PC-3 (cell line): ENCODE results near the gene RTBDN. TPM values are rescaled to one million over a fixed set of nuclear protein-coding genes. Genes with fewer than 3 reads are reported as not detected.

Source experiments
- ATAC-seq: fragments of 200-7000 bp; cut with Tn5 transposase; 2 replicates; pipeline ENCODE4 v1.9.1; 2020; ENCODE audit warnings: mild to moderate bottlenecking, moderate library complexity
- BruUV-seq: library from RNA; stranded (reverse); fragments of 400-500 nt; replicated peaks from 2 replicates; lab custom pipeline; 2021; lab: Mats Ljungman, UMichigan
- CTCF ChIA-PET: fragments of 300-600 bp; sonication (Branson Sonifier 250); formaldehyde crosslinking; loops from one replicate; lab custom pipeline; 2022; ENCODE audit warnings: antibody characterized with exemption; lab: Charles Lee
- POLR2A ChIA-PET: fragments of 300-600 bp; sonication (Branson Sonifier 250); formaldehyde crosslinking; loops from one replicate; lab custom pipeline; 2022; ENCODE audit warnings: antibody characterized with exemption; ENCODE audit not compliant: unreplicated experiment; lab: Charles Lee
- DNase-seq: peaks from one replicate; pipeline ENCODE4 v3.0.0-alpha.2; 2015
- H2AFZ ChIP-seq: fragments of 300-600 bp; sonication (generic); 2 replicates; pipeline ENCODE4 v1.6.0; 2016; ENCODE audit warnings: antibody characterized with exemption, low read length
- H3F3A ChIP-seq: fragments of 300-600 bp; sonication (generic); one replicate; pipeline ENCODE4 v1.6.0; 2017; ENCODE audit warnings: antibody characterized with exemption, low read length, control low read depth, mild to moderate bottlenecking; ENCODE audit not compliant: unreplicated experiment
- H3K27ac ChIP-seq: fragments of 300-600 bp; sonication (generic); 2 replicates; pipeline ENCODE4 v1.5.1; 2016; ENCODE audit warnings: mild to moderate bottlenecking, low read length
- H3K27me3 ChIP-seq: fragments of 300-600 bp; sonication (generic); 2 replicates; pipeline ENCODE4 v1.6.1; 2016; ENCODE audit warnings: low read length, mixed read lengths
- H3K36me3 ChIP-seq: fragments of 300-600 bp; sonication (generic); 2 replicates; pipeline ENCODE4 v1.6.1; 2016; ENCODE audit warnings: low read depth, mixed run types, low read length, mixed read lengths
- H3K4me1 ChIP-seq: fragments of 300-600 bp; sonication (generic); 2 replicates; pipeline ENCODE4 v1.5.1; 2016; ENCODE audit warnings: low read length; ENCODE audit not compliant: insufficient read depth
- H3K4me2 ChIP-seq: fragments of 300-600 bp; sonication (generic); 2 replicates; pipeline ENCODE4 v1.6.0; 2016; ENCODE audit warnings: low read length
- H3K4me3 ChIP-seq: fragments of 300-600 bp; sonication (generic); 2 replicates; pipeline ENCODE4 v1.5.1; 2016; ENCODE audit warnings: mild to moderate bottlenecking, low read length, mixed read lengths
- H3K79me2 ChIP-seq: fragments of 300-600 bp; sonication (generic); 2 replicates; pipeline ENCODE4 v1.6.1; 2017; ENCODE audit warnings: low read length, mixed read lengths
- H3K9ac ChIP-seq: fragments of 300-600 bp; sonication (generic); 2 replicates; pipeline ENCODE4 v1.6.0; 2016; ENCODE audit warnings: mild to moderate bottlenecking, low read length
- H3K9me2 ChIP-seq: fragments of 300-600 bp; sonication (generic); replicated peaks from 2 replicates; pipeline ENCODE4 v1.6.1; 2016; ENCODE audit warnings: mixed run types, low read length, mixed read lengths
- H3K9me3 ChIP-seq: fragments of 300-600 bp; sonication (generic); 2 replicates; pipeline ENCODE4 v1.6.1; 2016; ENCODE audit warnings: low read length, mixed read lengths
- H4K20me1 ChIP-seq: fragments of 300-600 bp; sonication (generic); 2 replicates; pipeline ENCODE4 v1.6.1; 2016; ENCODE audit warnings: low read length, mixed read lengths
- CTCF ChIP-seq: fragments of 300-600 bp; sonication (generic); conservative IDR thresholded peaks from 2 replicates; pipeline ENCODE4 v1.5.1; 2017; ENCODE audit warnings: antibody characterized with exemption, low read depth, mild to moderate bottlenecking, low read length
- EZH2 ChIP-seq: fragments of 300-600 bp; sonication (generic); IDR thresholded peaks from one replicate; pipeline ENCODE4 v1.6.1; 2017; ENCODE audit warnings: antibody characterized with exemption, mild to moderate bottlenecking, low read length; ENCODE audit not compliant: unreplicated experiment
- EZH2phosphoT487 ChIP-seq: fragments of 300-600 bp; sonication (generic); IDR thresholded peaks from 2 replicates; pipeline ENCODE4 v1.6.1; 2018; ENCODE audit warnings: mild to moderate bottlenecking, antibody characterized with exemption, low read length, borderline replicate concordance
- intact Hi-C: fragments of 100-400 bp; cut with micrococcal nuclease; formaldehyde crosslinking; loops from 2 replicates; pipeline ENCODE4 v1.9.0; 2023
- microRNA-seq: library from miRNA; unstranded; fragments of <30 nt; microRNA quantifications from one replicate; pipeline ENCODE4 v1.1.0, GENCODE V29; 2020; ENCODE audit not compliant: unreplicated experiment
- total RNA-seq: library from RNA; depleted of rRNA; stranded (reverse); fragments of >200 nt; gene quantifications from 2 replicates; pipeline ENCODE4 v1.2.3, GENCODE V29; 2014; rRNA removed

RTBDN gene
- total RNA-seq, 1 experiment from 2014 or later: 3.7 TPM

GRCh38 chr19:12778017-12778904 lies 56.1 kb downstream of the RTBDN start:
- H3K9ac ChIP-seq: peak overlapping the region; percentile 59
- H3K27me3 ChIP-seq: no peaks in the 10 kb centered on the region
- H3K36me3 ChIP-seq: no peaks in the 10 kb centered on the region
- no peaks in the 10 kb centered on the region for H3K79me2 ChIP-seq
- ATAC-seq (peak; percentile 23), DNase-seq (peak; percentile 58)
- peak overlapping the region; percentile 68 for H3K4me3 ChIP-seq
- H3K9me3 ChIP-seq: no peaks in the 10 kb centered on the region
- TSS peak; percentile 44 for BruUV-seq
- ChIA-PET POLR2A (interaction anchor here (0.6 to 1.4 kb wide), 3 partner anchors 13 to 95 kb away, joined by 8 to 17 read pairs (median 11); partner anchors contain the start of gene JUNB), CTCF (interaction anchor here (0.6 to 1.3 kb wide), 6 partner anchors 11 to 1403 kb away, joined by 3 to 6 read pairs (median 4); no protein-coding TSS in a partner anchor)
- peak overlapping the region; percentile 33; the same call in 1 of the 2 replicates for H3K27ac ChIP-seq
- TF ChIP-seq EZH2 (no peak), EZH2phosphoT487 (no peak), CTCF (no peak)
- peak overlapping the region; percentile 89 for H3K4me2 ChIP-seq
- H3K9me2 ChIP-seq: no peaks in the 10 kb centered on the region
- intact Hi-C loops: loop anchor here (5.0 kb wide), 1 partner anchor 69 kb away; no protein-coding TSS in a partner anchor
- peaks cover 5% of the 10 kb centered on the region for H3F3A ChIP-seq
- peak overlapping the region; percentile 86 for H2AFZ ChIP-seq
- no peaks in the 10 kb centered on the region for H4K20me1 ChIP-seq
- peaks cover 44% of the 10 kb centered on the region for H3K4me1 ChIP-seq

- intact Hi-C loops: loop anchor here (1.0 to 5.0 kb wide), 2 partner anchors 19 to 70 kb away; no protein-coding TSS in a partner anchor
- no peaks in the 10 kb centered on the region for H3K27me3 ChIP-seq
- no peaks in the 10 kb centered on the region for H3K9me3 ChIP-seq
- H3K4me2 ChIP-seq: peak overlapping the region; percentile 89
- H3K36me3 ChIP-seq: no peaks in the 10 kb centered on the region
- peaks cover 36% of the 10 kb centered on the region for H3K4me1 ChIP-seq
- no peaks in the 10 kb centered on the region for H3K9me2 ChIP-seq
- peak overlapping the region; percentile 86 for H2AFZ ChIP-seq
- TF ChIP-seq EZH2phosphoT487 (no peak), CTCF (peak; percentile 99)
- no peaks in the 10 kb centered on the region for H4K20me1 ChIP-seq
- peak overlapping the region; percentile 68 for H3K4me3 ChIP-seq
- H3K9ac ChIP-seq: peak overlapping the region; percentile 59
- peak overlapping the region; percentile 33; the same call in 1 of the 2 replicates for H3K27ac ChIP-seq
- peak; percentile 89 for DNase-seq
- H3K79me2 ChIP-seq: no peaks in the 10 kb centered on the region
- BruUV-seq: no TSS peak
- peaks cover 4% of the 10 kb centered on the region for H3F3A ChIP-seq
- ChIA-PET CTCF (interaction anchor here (0.6 to 1.3 kb wide), 10 partner anchors 11 to 334 kb away, joined by 3 to 6 read pairs (median 4); no protein-coding TSS in a partner anchor), POLR2A (interaction anchor here (0.6 to 1.4 kb wide), 2 partner anchors 14 to 96 kb away, joined by 11 to 17 read pairs; partner anchors contain the start of gene JUNB)
- ATAC-seq: peak; percentile 55
Observed at GRCh38 chr19:12777217-12778016, 57.0 kb downstream of the RTBDN start.

Small RNA genes within 50 kb of the gene (microRNA-seq; reads per million reads assigned to microRNA genes)
- gene MIR5684 (not detected), gene MIR6794 (1.3 reads per million)

Other genes starting within 250 kb of the RTBDN start
- gene ZNF490, start 223.8 kb downstream of the RTBDN start, total RNA-seq: 6.9 and 10.7 TPM in 2 replicates
- 15.8 and 26.3 TPM in 2 replicates for gene ZNF791, start 223.7 kb downstream of the RTBDN start, total RNA-seq
- 62.9 and 67.5 TPM in 2 replicates for gene MAN2B1, start 167.8 kb downstream of the RTBDN start, total RNA-seq
- gene WDR83, start 167.8 kb downstream of the RTBDN start, total RNA-seq: 39.5 and 53.5 TPM in 2 replicates
- 140 and 150 TPM in 2 replicates for gene DHPS, start 152.7 kb downstream of the RTBDN start, total RNA-seq
- gene GNG14, start 146.6 kb downstream of the RTBDN start, total RNA-seq: not detected in 2 replicates
- 27.5 and 34.6 TPM in 2 replicates for gene FBXW9, start 137.9 kb downstream of the RTBDN start, total RNA-seq
- gene TNPO2, start 110.6 kb downstream of the RTBDN start, total RNA-seq: 50.6 and 73.3 TPM in 2 replicates
- 497 and 841 TPM in 2 replicates for gene TRIR, start 99.9 kb downstream of the RTBDN start, total RNA-seq
- 251 and 264 TPM in 2 replicates for gene GET3, start 97.1 kb downstream of the RTBDN start, total RNA-seq
- 0.07 TPM in 1 of 2 replicates, not detected in the other for gene BEST2, start 82.8 kb downstream of the RTBDN start, total RNA-seq
- 95.2 and 95.7 TPM in 2 replicates for gene HOOK2, start 59.0 kb downstream of the RTBDN start, total RNA-seq
- 343 and 391 TPM in 2 replicates for gene JUNB, start 43.1 kb downstream of the RTBDN start, total RNA-seq
- 729 and 746 TPM in 2 replicates for gene PRDX2, start 32.8 kb downstream of the RTBDN start, total RNA-seq
- not detected in 2 replicates for gene THSD8, start 32.5 kb downstream of the RTBDN start, total RNA-seq
- 118 and 120 TPM in 2 replicates for gene RNASEH2A, start 28.0 kb downstream of the RTBDN start, total RNA-seq
- gene MAST1, start 3.9 kb upstream of the RTBDN start, total RNA-seq: 7.7 and 11.2 TPM in 2 replicates
- 47.1 and 48.0 TPM in 2 replicates for gene DNASE2, start 46.9 kb upstream of the RTBDN start, total RNA-seq
- gene KLF1, start 52.6 kb upstream of the RTBDN start, total RNA-seq: not detected in 2 replicates
- 37.4 and 38.6 TPM in 2 replicates for gene GCDH, start 56.6 kb upstream of the RTBDN start, total RNA-seq
- gene SYCE2, start 84.7 kb upstream of the RTBDN start, total RNA-seq: 0.40 and 0.95 TPM in 2 replicates
- gene FARSA, start 99.1 kb upstream of the RTBDN start, total RNA-seq: 194 and 339 TPM in 2 replicates
- gene CALR, start 104.0 kb upstream of the RTBDN start, total RNA-seq: 2,022 and 2,043 TPM in 2 replicates
- gene RAD23A, start 111.3 kb upstream of the RTBDN start, total RNA-seq: 389 and 418 TPM in 2 replicates
- 219 and 352 TPM in 2 replicates for gene GADD45GIP1, start 122.6 kb upstream of the RTBDN start, total RNA-seq
- gene DAND5, start 135.0 kb upstream of the RTBDN start, total RNA-seq: 0.55 and 1.1 TPM in 2 replicates
- gene NFIX, start 160.9 kb upstream of the RTBDN start, total RNA-seq: 43.3 and 75.8 TPM in 2 replicates